Ammon's horn (tissue), 1 donor: ENCODE results near the gene GRID1.

Experiments
- DNase-seq: peaks from one replicate; pipeline ENCODE4 v3.0.0-alpha.2; 2016; ENCODE audit warnings: low spot score

Gene GRID1

GRCh38 chr10:86368987-86369386 is 2.4 kb upstream of the GRID1 start:
- DNase-seq: no peak

- no peak for DNase-seq
Measured at GRCh38 chr10:86368046-86368445, 1.5 kb upstream of the GRID1 start.

GRCh38 chr10:86367152-86367951 is 757 bp upstream of the GRID1 start:
- peak; percentile 71 for DNase-seq

- DNase-seq: no peak
Measured at GRCh38 chr10:86366902-86367151, 232 bp upstream of the GRID1 start.

GRCh38 chr10:86365346-86366032 is 1.1 kb downstream of the GRID1 start:
- DNase-seq: peak; percentile 57

- no peak for DNase-seq
Measured at GRCh38 chr10:86364491-86365345, 1.9 kb downstream of the GRID1 start.

- no peak for DNase-seq
Measured at GRCh38 chr10:86363833-86364490, 2.6 kb downstream of the GRID1 start.

GRCh38 chr10:86363184-86363832 is 3.3 kb downstream of the GRID1 start:
- no peak for DNase-seq

- DNase-seq: no peak
Measured at GRCh38 chr10:86362586-86363183, 3.9 kb downstream of the GRID1 start.

GRCh38 chr10:86362129-86362527 is 4.5 kb downstream of the GRID1 start:
- no peak for DNase-seq

- DNase-seq: peak; percentile 78
Measured at GRCh38 chr10:86361156-86362128, 5.2 kb downstream of the GRID1 start.

GRCh38 chr10:86360657-86361056 is 5.9 kb downstream of the GRID1 start:
- DNase-seq: no peak

GRCh38 chr10:86359954-86360353 is 6.6 kb downstream of the GRID1 start:
- no peak for DNase-seq

- DNase-seq: no peak
Measured at GRCh38 chr10:86359111-86359510, 7.5 kb downstream of the GRID1 start.

GRCh38 chr10:86357676-86358075 is 8.9 kb downstream of the GRID1 start:
- no peak for DNase-seq

- peak; percentile 75 for DNase-seq
Measured at GRCh38 chr10:86357041-86357440, 9.6 kb downstream of the GRID1 start.

GRCh38 chr10:86356296-86356695 is 10.3 kb downstream of the GRID1 start:
- no peak for DNase-seq

- peak; percentile 97 for DNase-seq
Measured at GRCh38 chr10:86355571-86356038, 11.0 kb downstream of the GRID1 start.

- DNase-seq: peak; percentile 70
Measured at GRCh38 chr10:86354761-86355540, 11.6 kb downstream of the GRID1 start.
